Suprapubic skin (tissue), 4 donors: ENCODE results near the gene ACTR8.

Source experiments
- EP300 ChIP-seq: sonication (generic); formaldehyde crosslinking; IDR thresholded peaks from one replicate; pipeline ENCODE4 v1.6.1; 2017; ENCODE audit warnings: antibody characterized with exemption
- POLR2A ChIP-seq, 2 donors: fragments of 450-650 bp; IDR thresholded peaks; one replicate each; pipeline ENCODE4 v1.6.1; 2017; ENCODE audit warnings: antibody characterized with exemption in 2 of 2, mild to moderate bottlenecking in 2 of 2, moderate library complexity in 2 of 2
- POLR2AphosphoS5 ChIP-seq, 3 donors: sonication (generic); formaldehyde crosslinking; IDR thresholded peaks; one replicate each; pipeline ENCODE4 v1.6.1; 2017; ENCODE audit warnings: antibody characterized with exemption in 3 of 3
- TF ChIP-seq, protein P1 (sequence below), 2 donors: fragments of 200-600 bp in 1 of 2; fragments of 450-650 bp in 1 of 2; sonication (generic) in 1 of 2; IDR thresholded peaks; one replicate each; pipeline ENCODE4 v1.5.1; 2016 to 2019; ENCODE audit warnings: antibody characterized with exemption in 2 of 2, mild to moderate bottlenecking in 1 of 2, moderate library complexity in 1 of 2

DNA sequence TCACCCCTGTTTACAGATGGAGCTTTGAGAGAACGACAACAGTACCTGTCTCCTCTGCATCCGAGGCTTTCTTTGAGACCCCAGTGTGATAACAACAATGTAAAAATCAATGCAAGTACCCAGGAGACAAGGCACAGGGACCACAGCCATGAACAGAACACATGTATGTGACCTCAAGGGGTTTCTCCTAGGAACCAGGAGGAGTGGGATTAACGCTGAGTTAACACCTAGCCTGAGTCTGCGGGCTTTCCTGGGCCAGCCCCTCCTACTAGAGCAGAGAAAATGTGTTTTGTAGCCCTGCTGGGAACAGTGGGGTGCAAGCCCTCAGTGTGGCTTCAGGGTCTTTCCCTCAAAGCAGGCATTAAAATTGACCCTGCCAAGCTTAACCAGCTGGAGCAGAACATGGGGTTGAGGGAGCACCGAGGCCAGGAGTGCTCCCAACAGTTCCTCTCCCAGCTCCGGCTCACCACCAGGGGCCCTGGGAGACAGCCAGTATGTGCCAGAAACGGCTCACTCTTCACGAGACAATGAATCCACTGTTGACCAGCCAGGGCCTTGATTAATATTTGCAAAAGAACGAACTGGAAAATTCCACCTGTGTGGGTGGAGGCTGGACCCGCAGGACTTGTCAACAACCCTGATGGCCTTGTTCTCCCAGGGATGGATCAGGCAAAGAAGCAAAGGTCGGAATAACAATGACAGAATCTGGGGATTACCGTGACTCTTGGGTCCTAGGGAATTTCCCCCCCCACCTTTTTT lies 39.3 kb downstream of the ACTR8 start:
- no peak for TF ChIP-seq POLR2A (IDR thresholded peaks at IDR 0.05)
- TF ChIP-seq, protein P1, sequence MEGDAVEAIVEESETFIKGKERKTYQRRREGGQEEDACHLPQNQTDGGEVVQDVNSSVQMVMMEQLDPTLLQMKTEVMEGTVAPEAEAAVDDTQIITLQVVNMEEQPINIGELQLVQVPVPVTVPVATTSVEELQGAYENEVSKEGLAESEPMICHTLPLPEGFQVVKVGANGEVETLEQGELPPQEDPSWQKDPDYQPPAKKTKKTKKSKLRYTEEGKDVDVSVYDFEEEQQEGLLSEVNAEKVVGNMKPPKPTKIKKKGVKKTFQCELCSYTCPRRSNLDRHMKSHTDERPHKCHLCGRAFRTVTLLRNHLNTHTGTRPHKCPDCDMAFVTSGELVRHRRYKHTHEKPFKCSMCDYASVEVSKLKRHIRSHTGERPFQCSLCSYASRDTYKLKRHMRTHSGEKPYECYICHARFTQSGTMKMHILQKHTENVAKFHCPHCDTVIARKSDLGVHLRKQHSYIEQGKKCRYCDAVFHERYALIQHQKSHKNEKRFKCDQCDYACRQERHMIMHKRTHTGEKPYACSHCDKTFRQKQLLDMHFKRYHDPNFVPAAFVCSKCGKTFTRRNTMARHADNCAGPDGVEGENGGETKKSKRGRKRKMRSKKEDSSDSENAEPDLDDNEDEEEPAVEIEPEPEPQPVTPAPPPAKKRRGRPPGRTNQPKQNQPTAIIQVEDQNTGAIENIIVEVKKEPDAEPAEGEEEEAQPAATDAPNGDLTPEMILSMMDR (IDR thresholded peaks at IDR 0.05) = peak in 1 of 2 donors; percentile 29
- TF ChIP-seq POLR2AphosphoS5 (IDR thresholded peaks at IDR 0.05) = no peak
- TF ChIP-seq EP300 = no peak
